Measurements from ENCODE around the gene CATSPERD.

The CATSPERD gene

DNA sequence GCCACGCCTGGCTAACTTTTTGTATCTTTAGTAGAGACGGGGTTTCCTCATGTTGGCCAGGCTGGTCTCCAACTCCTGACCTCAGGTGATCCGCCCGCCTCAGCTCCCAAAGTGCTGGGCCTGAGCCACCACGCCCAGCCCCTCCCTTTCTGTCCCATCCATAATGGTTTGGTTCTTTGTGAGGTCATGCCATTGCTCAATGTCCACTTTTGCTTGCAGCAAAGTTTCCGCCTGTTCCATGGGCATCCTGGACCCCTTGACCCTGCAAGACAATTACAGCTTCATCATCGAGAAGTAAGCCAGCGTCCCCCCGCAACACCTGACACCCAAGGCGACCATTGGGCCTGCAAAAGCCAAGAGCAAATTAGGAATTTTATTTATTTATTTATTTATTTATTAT lies 47.5 kb downstream of the CATSPERD start:
- no peak overlapping the region for H4K12ac ChIP-seq (ENCODE audit: low read depth, low read length)
- no peak overlapping the region for H4K8ac ChIP-seq (ENCODE audit: low read depth, low read length)
- H3K18ac ChIP-seq (ENCODE audit: low read length), result no peak overlapping the region
- no peak overlapping the region for H2BK5ac ChIP-seq (ENCODE audit: low read depth, low read length, poor library complexity)
- peak overlapping the region; percentile 66 for H3K9ac ChIP-seq (ENCODE audit: low read length)
- DNase-seq, result no peak
- no peaks in the 10 kb centered on the region for H3K27me3 ChIP-seq (ENCODE audit: insufficient read depth, low read length)
- no peaks in the 10 kb centered on the region for H3K79me1 ChIP-seq (ENCODE audit: low read length)
- H3K79me2 ChIP-seq (ENCODE audit: control insufficient read depth, insufficient read depth, low read length, poor library complexity), result no peaks in the 10 kb centered on the region
- H3K27ac ChIP-seq (ENCODE audit: low read depth, low read length), result no peak overlapping the region
- WGBS (ENCODE audit: extremely low coverage, insufficient coverage, insufficient read length), result no CpG with 5 or more reads among the region's 10 CpGs
- H4K91ac ChIP-seq (ENCODE audit: low read depth, low read length), result no peak overlapping the region
- no peaks in the 10 kb centered on the region for H3K9me3 ChIP-seq (ENCODE audit: insufficient read depth, low read depth, low read length)
- no peak overlapping the region for H2AK5ac ChIP-seq (ENCODE audit: low read length)
- no peak overlapping the region for H3K14ac ChIP-seq (ENCODE audit: low read length)
- no peak overlapping the region for H2BK120ac ChIP-seq (ENCODE audit: insufficient read depth, low read length, poor library complexity)
- no peak overlapping the region for H3K4ac ChIP-seq (ENCODE audit: low read depth, low read length)
- no peak overlapping the region for H2AFZ ChIP-seq (ENCODE audit: insufficient read depth, low read length, poor library complexity)
- H3K36me3 ChIP-seq (ENCODE audit: control insufficient read depth in 1 of 2, insufficient read depth in 2 of 2, low read length in 2 of 2), result no peaks in the 10 kb centered on the region
- H3K4me3 ChIP-seq (ENCODE audit: low read depth, low read length), result no peak overlapping the region
- H3K4me1 ChIP-seq (ENCODE audit: control insufficient read depth in 1 of 2, insufficient read depth in 2 of 2, low read length in 2 of 2), result no peaks in the 10 kb centered on the region
- no peak overlapping the region for H3K4me2 ChIP-seq (ENCODE audit: low read length)
- H3K23ac ChIP-seq (ENCODE audit: low read length), result no peak overlapping the region
- H2BK12ac ChIP-seq (ENCODE audit: low read length), result no peak overlapping the region

DNA sequence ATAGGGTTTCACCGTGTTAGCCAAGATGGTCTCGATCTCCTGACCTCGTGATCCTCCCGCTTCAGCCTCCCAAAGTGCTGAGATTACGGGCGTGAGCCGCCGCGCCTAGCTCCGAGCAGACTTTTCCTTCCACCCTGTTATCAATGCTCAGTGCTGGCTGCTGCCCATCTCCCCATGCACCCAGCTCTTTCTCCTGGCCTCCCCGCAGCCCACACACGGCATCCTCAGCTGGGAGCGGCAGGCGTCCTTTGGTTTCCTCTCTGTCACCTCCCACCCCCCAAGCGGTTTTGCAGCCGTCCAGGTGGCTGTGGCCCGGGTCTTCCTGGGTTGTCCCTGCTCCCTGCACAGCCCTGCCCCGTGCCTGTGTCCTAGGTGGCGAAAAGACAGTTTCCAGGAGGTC lies 52.0 kb downstream of the CATSPERD start:
- Histone ChIP-seq H4K12ac (ENCODE audit: low read depth, low read length) (no peak overlapping the region), H2BK120ac (ENCODE audit: insufficient read depth, low read length, poor library complexity) (no peak overlapping the region), H3K9ac (ENCODE audit: low read length) (no peak overlapping the region), H3K23ac (ENCODE audit: low read length) (no peak overlapping the region), H4K91ac (ENCODE audit: low read depth, low read length) (no peak overlapping the region), H3K36me3 (ENCODE audit: control insufficient read depth in 1 of 2, insufficient read depth in 2 of 2, low read length in 2 of 2) (no peaks in the 10 kb centered on the region), H3K4ac (ENCODE audit: low read depth, low read length) (no peak overlapping the region), H2BK5ac (ENCODE audit: low read depth, low read length, poor library complexity) (no peak overlapping the region), H3K79me1 (ENCODE audit: low read length) (no peaks in the 10 kb centered on the region), H3K18ac (ENCODE audit: low read length) (no peak overlapping the region), H3K27me3 (ENCODE audit: insufficient read depth, low read length) (no peaks in the 10 kb centered on the region), H3K14ac (ENCODE audit: low read length) (no peak overlapping the region), H2AK5ac (ENCODE audit: low read length) (no peak overlapping the region), H4K8ac (ENCODE audit: low read depth, low read length) (no peak overlapping the region), H3K4me2 (ENCODE audit: low read length) (no peak overlapping the region), H3K4me3 (ENCODE audit: low read depth, low read length) (peak overlapping the region; percentile 23), H3K79me2 (ENCODE audit: control insufficient read depth, insufficient read depth, low read length, poor library complexity) (no peaks in the 10 kb centered on the region), H2AFZ (ENCODE audit: insufficient read depth, low read length, poor library complexity) (no peak overlapping the region), H3K9me3 (ENCODE audit: insufficient read depth, low read depth, low read length) (no peaks in the 10 kb centered on the region), H3K4me1 (ENCODE audit: control insufficient read depth in 1 of 2, insufficient read depth in 2 of 2, low read length in 2 of 2) (no peaks in the 10 kb centered on the region), H3K27ac (ENCODE audit: low read depth, low read length) (no peak overlapping the region), H2BK12ac (ENCODE audit: low read length) (no peak overlapping the region)
- no CpG with 5 or more reads among the region's 19 CpGs for WGBS (ENCODE audit: extremely low coverage, insufficient coverage, insufficient read length)
- no peak for DNase-seq

DNA sequence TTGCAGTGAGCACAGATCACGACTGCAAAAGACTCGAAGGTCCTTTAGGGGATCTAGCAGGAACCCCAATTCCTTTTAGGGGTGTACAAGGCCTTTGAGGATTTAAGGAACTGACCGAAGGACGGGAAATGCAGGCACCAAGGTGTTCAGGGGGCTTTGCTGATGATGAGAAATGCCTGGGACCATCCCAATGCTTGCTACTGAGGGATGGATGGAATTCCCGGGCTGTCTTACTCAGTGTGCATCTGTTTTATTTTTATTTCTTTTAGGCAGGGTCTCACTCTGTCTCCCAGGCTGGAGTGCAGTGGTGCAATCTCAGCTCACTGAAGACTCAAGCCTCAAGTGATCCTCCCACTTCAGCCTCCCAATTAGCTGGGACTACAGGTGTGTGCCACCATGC lies 52.8 kb downstream of the CATSPERD start:
- H3K79me2 ChIP-seq (ENCODE audit: control insufficient read depth, insufficient read depth, low read length, poor library complexity), result no peaks in the 10 kb centered on the region
- H2BK5ac ChIP-seq (ENCODE audit: low read depth, low read length, poor library complexity), result no peak overlapping the region
- no peak overlapping the region for H2AK5ac ChIP-seq (ENCODE audit: low read length)
- H3K14ac ChIP-seq (ENCODE audit: low read length), result no peak overlapping the region
- H3K9ac ChIP-seq (ENCODE audit: low read length), result no peak overlapping the region
- no peak overlapping the region for H3K27ac ChIP-seq (ENCODE audit: low read depth, low read length)
- no peak overlapping the region for H2AFZ ChIP-seq (ENCODE audit: insufficient read depth, low read length, poor library complexity)
- no peaks in the 10 kb centered on the region for H3K4me1 ChIP-seq (ENCODE audit: control insufficient read depth in 1 of 2, insufficient read depth in 2 of 2, low read length in 2 of 2)
- peak overlapping the region; percentile 33 for H3K4ac ChIP-seq (ENCODE audit: low read depth, low read length)
- no peak overlapping the region for H3K4me3 ChIP-seq (ENCODE audit: low read depth, low read length)
- no peak overlapping the region for H3K4me2 ChIP-seq (ENCODE audit: low read length)
- H4K91ac ChIP-seq (ENCODE audit: low read depth, low read length), result peak overlapping the region; percentile 47
- peaks cover under 1% of the 10 kb centered on the region for H3K27me3 ChIP-seq (ENCODE audit: insufficient read depth, low read length)
- H3K36me3 ChIP-seq (ENCODE audit: control insufficient read depth in 1 of 2, insufficient read depth in 2 of 2, low read length in 2 of 2), result no peaks in the 10 kb centered on the region
- no peak for DNase-seq
- H3K18ac ChIP-seq (ENCODE audit: low read length), result no peak overlapping the region
- H4K8ac ChIP-seq (ENCODE audit: low read depth, low read length), result peak overlapping the region; percentile 33
- H3K79me1 ChIP-seq (ENCODE audit: low read length), result no peaks in the 10 kb centered on the region
- no peak overlapping the region for H2BK12ac ChIP-seq (ENCODE audit: low read length)
- H3K9me3 ChIP-seq (ENCODE audit: insufficient read depth, low read depth, low read length), result peaks cover under 1% of the 10 kb centered on the region
- H4K12ac ChIP-seq (ENCODE audit: low read depth, low read length), result no peak overlapping the region
- no peak overlapping the region for H3K23ac ChIP-seq (ENCODE audit: low read length)
- WGBS (ENCODE audit: extremely low coverage, insufficient coverage, insufficient read length), result no CpG with 5 or more reads among the region's 5 CpGs
- no peak overlapping the region for H2BK120ac ChIP-seq (ENCODE audit: insufficient read depth, low read length, poor library complexity)

DNA sequence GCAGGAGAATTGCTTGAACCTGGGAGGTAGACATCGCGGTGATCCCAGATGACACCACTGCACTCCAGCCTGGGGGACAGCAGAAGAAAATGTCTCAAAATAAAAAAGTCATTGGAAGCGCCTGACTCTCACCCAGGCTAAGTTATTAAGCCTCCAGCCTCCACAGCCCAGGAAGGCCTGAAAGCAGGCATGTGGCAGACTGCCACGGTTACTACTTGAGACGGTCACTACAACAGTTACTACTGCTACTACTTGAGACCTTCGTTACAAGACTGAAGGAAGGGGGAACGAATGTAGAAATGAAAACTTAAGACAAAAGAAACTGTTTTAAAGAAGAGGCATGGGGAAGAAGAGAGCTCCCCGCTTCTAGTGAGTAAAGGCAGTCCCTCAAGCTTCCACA lies 54.5 kb downstream of the CATSPERD start:
- Histone ChIP-seq H3K4me2 (ENCODE audit: low read length) (no peak overlapping the region), H3K4me3 (ENCODE audit: low read depth, low read length) (no peak overlapping the region), H3K4me1 (ENCODE audit: control insufficient read depth in 1 of 2, insufficient read depth in 2 of 2, low read length in 2 of 2) (no peaks in the 10 kb centered on the region), H2BK12ac (ENCODE audit: low read length) (no peak overlapping the region), H3K14ac (ENCODE audit: low read length) (no peak overlapping the region), H3K23ac (ENCODE audit: low read length) (no peak overlapping the region), H3K27me3 (ENCODE audit: insufficient read depth, low read length) (peaks cover 2% of the 10 kb centered on the region), H3K79me1 (ENCODE audit: low read length) (no peaks in the 10 kb centered on the region), H2BK120ac (ENCODE audit: insufficient read depth, low read length, poor library complexity) (no peak overlapping the region), H3K79me2 (ENCODE audit: control insufficient read depth, insufficient read depth, low read length, poor library complexity) (no peaks in the 10 kb centered on the region), H3K9ac (ENCODE audit: low read length) (no peak overlapping the region), H3K36me3 (ENCODE audit: control insufficient read depth in 1 of 2, insufficient read depth in 2 of 2, low read length in 2 of 2) (no peaks in the 10 kb centered on the region), H4K91ac (ENCODE audit: low read depth, low read length) (no peak overlapping the region), H4K8ac (ENCODE audit: low read depth, low read length) (no peak overlapping the region), H3K9me3 (ENCODE audit: insufficient read depth, low read depth, low read length) (peaks cover 2% of the 10 kb centered on the region), H3K27ac (ENCODE audit: low read depth, low read length) (no peak overlapping the region), H3K18ac (ENCODE audit: low read length) (no peak overlapping the region), H2AK5ac (ENCODE audit: low read length) (no peak overlapping the region), H3K4ac (ENCODE audit: low read depth, low read length) (no peak overlapping the region), H2AFZ (ENCODE audit: insufficient read depth, low read length, poor library complexity) (no peak overlapping the region), H4K12ac (ENCODE audit: low read depth, low read length) (no peak overlapping the region), H2BK5ac (ENCODE audit: low read depth, low read length, poor library complexity) (no peak overlapping the region)
- no peak for DNase-seq
- no CpG with 5 or more reads among the region's 8 CpGs for WGBS (ENCODE audit: extremely low coverage, insufficient coverage, insufficient read length)

Data from trophoblast cell (in vitro differentiated cells and primary cell).